AG09309 (cell line): Measurements from ENCODE around the gene SVOPL.

Source experiments
- DNase-seq: peaks from one replicate; pipeline ENCODE4 v3.0.0-alpha.2; 2010; ENCODE audit warnings: low read depth
- H3K4me3 ChIP-seq: 2 replicates; pipeline ENCODE4 v1.5.1; 2011; ENCODE audit warnings: mild to moderate bottlenecking, low read depth, low read length, moderate library complexity; ENCODE audit not compliant: control insufficient read depth
- TF ChIP-seq, protein P1 (sequence below): IDR thresholded peaks from 2 replicates; pipeline ENCODE4 v1.5.1; 2011; ENCODE audit warnings: mild to moderate bottlenecking, low read depth, low read length, inconsistent platforms; ENCODE audit not compliant: insufficient read depth, control insufficient read depth; ENCODE audit errors: missing control alignments

The SVOPL gene

DNA sequence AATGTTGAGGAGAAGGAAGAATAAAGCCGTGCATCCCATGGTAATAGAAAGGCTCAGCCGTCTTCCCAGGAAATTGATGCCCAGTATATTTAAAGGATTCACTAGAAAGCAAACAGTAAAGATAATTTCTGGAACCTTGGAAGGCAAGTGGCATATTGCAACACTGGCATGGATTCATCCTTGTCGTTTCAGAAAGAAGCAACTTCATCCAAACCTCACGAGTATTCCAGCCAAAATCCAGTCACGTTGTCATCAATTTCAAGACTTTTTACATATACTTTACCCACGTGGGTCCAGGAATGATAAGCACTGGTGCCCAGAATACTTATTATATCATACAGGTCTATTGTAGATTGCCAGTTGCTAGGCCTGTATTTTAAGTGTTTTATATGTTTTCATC, 73.8 kb downstream of the SVOPL start:
- no peak for DNase-seq
- no peak overlapping the region for H3K4me3 ChIP-seq
- TF ChIP-seq, protein P1, sequence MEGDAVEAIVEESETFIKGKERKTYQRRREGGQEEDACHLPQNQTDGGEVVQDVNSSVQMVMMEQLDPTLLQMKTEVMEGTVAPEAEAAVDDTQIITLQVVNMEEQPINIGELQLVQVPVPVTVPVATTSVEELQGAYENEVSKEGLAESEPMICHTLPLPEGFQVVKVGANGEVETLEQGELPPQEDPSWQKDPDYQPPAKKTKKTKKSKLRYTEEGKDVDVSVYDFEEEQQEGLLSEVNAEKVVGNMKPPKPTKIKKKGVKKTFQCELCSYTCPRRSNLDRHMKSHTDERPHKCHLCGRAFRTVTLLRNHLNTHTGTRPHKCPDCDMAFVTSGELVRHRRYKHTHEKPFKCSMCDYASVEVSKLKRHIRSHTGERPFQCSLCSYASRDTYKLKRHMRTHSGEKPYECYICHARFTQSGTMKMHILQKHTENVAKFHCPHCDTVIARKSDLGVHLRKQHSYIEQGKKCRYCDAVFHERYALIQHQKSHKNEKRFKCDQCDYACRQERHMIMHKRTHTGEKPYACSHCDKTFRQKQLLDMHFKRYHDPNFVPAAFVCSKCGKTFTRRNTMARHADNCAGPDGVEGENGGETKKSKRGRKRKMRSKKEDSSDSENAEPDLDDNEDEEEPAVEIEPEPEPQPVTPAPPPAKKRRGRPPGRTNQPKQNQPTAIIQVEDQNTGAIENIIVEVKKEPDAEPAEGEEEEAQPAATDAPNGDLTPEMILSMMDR, result no peak

DNA sequence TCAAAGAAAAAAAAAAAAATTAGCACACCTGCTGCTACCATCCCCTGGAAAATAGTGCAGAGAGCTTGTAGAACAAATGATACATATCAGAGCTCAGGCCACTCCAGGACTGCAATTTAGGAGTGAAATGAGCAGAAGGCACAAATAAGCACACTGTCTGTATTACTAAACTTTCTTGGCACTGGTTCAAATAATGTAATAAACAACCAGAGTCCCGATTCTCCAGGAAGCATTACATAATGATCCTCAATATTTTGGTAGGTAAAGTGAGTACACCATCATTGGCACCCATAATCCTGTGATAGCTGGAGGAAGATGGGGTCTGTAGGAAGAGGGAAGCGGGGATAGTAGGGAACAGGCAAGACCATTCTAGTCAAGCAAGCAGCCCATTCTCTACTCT, 74.3 kb downstream of the SVOPL start:
- H3K4me3 ChIP-seq, result no peak overlapping the region
- TF ChIP-seq, protein P1, result no peak
- DNase-seq, result no peak

DNA sequence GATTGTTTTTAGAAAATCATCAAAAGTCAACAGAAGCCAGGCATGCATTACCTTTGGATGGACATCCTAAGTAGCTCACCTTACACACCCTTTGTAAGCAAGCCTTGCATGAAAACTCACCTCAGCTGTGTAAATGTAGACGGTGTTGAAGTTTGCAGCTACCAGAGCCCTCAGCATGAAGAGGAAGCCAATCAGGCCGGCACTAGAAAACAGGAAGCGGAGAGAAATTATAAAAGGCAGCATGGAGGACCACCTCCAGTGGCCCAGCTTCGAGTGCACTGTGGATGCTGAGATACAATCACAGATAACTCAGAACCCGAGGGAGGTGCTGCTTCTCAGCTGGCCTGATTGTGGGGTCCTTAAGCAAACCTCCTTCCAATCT, 75.3 kb downstream of the SVOPL start:
- DNase-seq, result no peak
- no peak overlapping the region for H3K4me3 ChIP-seq
- TF ChIP-seq, protein P1, result no peak

DNA sequence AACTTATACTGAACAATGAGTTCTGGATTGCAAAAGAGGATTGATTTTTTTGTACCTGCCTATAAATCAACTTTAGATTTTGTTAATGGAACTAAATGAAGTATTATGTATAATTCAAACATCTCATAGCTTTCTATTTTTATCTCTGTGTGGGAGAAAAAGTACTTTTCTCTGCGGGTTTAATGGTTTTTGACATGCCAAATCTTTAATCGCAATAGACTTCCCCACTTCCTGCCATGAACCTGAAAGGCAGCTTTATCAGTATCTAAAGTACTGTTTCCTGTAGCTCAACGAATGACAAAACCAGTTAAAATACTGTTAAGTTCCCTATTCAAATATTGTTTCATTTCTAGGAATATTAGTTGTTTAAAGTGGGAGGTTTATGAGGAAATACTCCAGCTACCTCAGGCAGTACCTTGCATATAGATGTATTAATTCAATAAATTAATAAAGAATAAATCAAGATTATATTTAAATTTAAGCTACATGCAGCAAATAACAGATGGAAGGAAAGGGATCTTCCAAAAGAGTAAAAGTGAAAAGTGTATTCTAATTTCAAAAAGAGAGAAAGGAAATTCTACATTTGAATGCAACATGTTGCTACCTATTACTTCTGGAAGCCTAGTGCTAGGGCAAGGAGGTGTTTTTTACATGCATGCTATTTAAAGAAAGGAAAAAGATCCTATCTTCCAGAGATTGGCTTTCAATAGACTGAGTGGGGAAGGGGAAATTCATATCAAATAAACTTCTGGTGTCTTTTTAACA, 75.9 kb downstream of the SVOPL start:
- DNase-seq, result no peak
- TF ChIP-seq, protein P1, result no peak

DNA sequence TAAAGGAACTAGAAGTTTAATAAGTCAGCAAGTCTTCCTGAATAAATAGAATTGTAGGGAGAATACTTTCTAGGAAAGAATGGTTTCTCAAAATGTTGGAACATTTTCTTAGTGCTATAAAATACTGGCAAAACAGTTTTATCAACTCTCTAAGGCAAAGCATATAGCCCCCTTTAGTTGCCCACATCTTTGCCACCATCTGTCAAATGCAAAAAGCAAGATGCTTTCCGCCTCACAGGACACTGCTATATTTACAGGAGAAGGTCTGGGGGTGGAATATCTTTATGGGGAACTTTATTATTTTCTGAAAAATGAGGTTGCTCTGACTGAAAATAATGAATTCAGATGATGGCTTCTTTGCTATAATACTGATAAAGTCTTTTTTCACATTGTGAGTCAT, 78.3 kb downstream of the SVOPL start:
- TF ChIP-seq, protein P1, result no peak
- H3K4me3 ChIP-seq, result no peak overlapping the region
- DNase-seq, result no peak

More for the DNA sequence above, 75.9 kb downstream of the SVOPL start:
- no peak overlapping the region for H3K4me3 ChIP-seq

DNA sequence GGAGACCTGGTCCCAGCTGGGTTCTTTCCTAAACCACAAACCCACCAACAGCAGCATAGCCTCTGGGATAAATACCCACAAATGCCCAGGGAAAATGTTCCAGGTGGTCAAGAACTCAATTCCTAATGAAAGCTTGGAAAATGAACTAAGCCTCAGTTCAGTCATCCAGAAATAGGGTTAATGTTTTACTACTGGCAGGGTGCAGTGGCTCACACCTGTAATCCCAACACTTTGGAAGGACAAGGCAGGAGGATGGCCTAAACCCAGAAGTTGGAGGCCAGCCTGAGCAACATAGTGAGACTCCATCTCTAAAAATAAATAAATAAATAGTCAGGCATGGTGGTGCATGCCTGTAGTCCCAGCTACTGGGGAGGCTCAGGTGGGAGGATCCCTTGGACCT, 82.2 kb downstream of the SVOPL start:
- TF ChIP-seq, protein P1, result no peak
- no peak for DNase-seq
- no peak overlapping the region for H3K4me3 ChIP-seq
